Muscle of leg (tissue), 11 donors: ENCODE results near the gene GRIK1. TPM values are rescaled to one million over a fixed set of nuclear protein-coding genes. Genes with fewer than 3 reads are reported as not detected.

ENCODE experiments used
- DNase-seq: peaks from one replicate; pipeline ENCODE4 v3.0.0; 2013
- H3K27ac ChIP-seq: one replicate; pipeline ENCODE4 v1.5.1; 2013; ENCODE audit warnings: mild to moderate bottlenecking, low read length, control low read depth
- H3K27me3 ChIP-seq: one replicate; pipeline ENCODE4 v1.6.1; 2013; ENCODE audit warnings: low read length; ENCODE audit not compliant: control insufficient read depth, insufficient read depth
- H3K36me3 ChIP-seq: one replicate; pipeline ENCODE4 v1.6.1; 2013; ENCODE audit warnings: low read length; ENCODE audit not compliant: control insufficient read depth, insufficient read depth
- H3K4me1 ChIP-seq: one replicate; pipeline ENCODE4 v1.6.1; 2013; ENCODE audit warnings: low read length; ENCODE audit not compliant: control insufficient read depth, insufficient read depth
- H3K4me3 ChIP-seq: one replicate; pipeline ENCODE4 v1.5.1; 2013; ENCODE audit warnings: low read length, control low read depth
- H3K9me3 ChIP-seq: replicated peaks from 2 replicates; pipeline ENCODE4 v1.6.1; 2013; ENCODE audit warnings: low read depth, low read length; ENCODE audit not compliant: control insufficient read depth
- WGBS: methylation state at CpG from one replicate; pipeline ENCODE4 v1.1.5; 2013; ENCODE audit warnings: missing lambda C conversion rate; ENCODE audit not compliant: insufficient coverage; 5-methylcytosine and 5-hydroxymethylcytosine counted together
- polyA plus RNA-seq, 8 donors: library from polyadenylated mRNA; unstranded; fragments of 120-200 nt; gene quantifications; one replicate each; pipeline versions ENCODE4 v1.2.1 to v1.2.3, GENCODE V29; 2013; ENCODE audit warnings: inconsistent platforms in 1 of 8, low replicate concordance in 1 of 8; ENCODE audit not compliant: insufficient read length in 8 of 8, insufficient read depth in 1 of 8
- total RNA-seq: library from RNA; stranded (reverse); fragments of 120-200 nt; gene quantifications from one replicate; pipeline ENCODE4 v1.2.4, GENCODE V29; 2013

GRIK1 gene
- total and polyA plus RNA-seq, 9 donors = 0.25 to 2.1 (median 0.39) TPM

DNA sequence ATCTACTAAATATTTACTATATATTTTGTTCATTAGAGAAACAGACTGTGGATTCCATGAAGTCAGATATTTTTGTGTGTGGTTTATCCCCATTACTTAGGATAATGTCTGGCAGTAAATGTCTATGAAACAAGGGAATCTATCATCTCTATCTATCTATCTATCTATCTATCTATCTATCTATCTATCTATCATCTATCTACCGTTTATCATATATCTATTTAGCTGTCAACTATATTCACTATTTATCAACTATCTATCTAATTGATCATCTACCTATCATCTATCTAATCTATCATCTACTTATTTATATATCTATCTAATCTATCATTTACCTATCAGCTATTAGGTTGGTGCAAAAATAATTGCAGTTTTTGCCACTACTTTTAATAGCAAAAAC lies 255.7 kb downstream of the GRIK1 start:
- no peaks in the 10 kb centered on the region for H3K27me3 ChIP-seq
- DNase-seq = no peak
- no peaks in the 10 kb centered on the region for H3K36me3 ChIP-seq
- H3K27ac ChIP-seq = no peak overlapping the region
- H3K4me1 ChIP-seq = no peaks in the 10 kb centered on the region
- no peak overlapping the region for H3K4me3 ChIP-seq
- no CpG with 5 or more reads among the region's 1 CpG for WGBS
- no peaks in the 10 kb centered on the region for H3K9me3 ChIP-seq

DNA sequence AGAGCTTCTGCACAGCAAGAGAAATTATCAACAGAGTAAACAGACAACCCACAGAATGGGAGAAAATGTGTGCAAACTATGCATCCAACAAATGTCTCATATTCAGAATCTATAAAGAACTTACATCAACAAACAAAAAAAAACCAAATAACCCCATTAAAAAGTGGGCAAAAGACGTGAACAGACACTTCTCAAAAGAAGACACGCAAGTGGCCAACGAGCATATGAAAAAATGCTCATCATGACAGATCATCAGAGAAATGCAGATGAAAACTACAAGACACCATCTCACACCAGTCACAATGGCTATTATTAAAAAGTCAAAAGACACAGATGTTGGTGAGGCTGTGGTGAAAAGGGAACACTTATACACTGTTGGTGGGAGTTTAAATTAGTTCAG lies 257.0 kb downstream of the GRIK1 start:
- H3K4me3 ChIP-seq = no peak overlapping the region
- no peak overlapping the region for H3K27ac ChIP-seq
- no peaks in the 10 kb centered on the region for H3K27me3 ChIP-seq
- no CpG with 5 or more reads among the region's 3 CpGs for WGBS
- H3K4me1 ChIP-seq = no peaks in the 10 kb centered on the region
- H3K9me3 ChIP-seq = no peaks in the 10 kb centered on the region
- H3K36me3 ChIP-seq = no peaks in the 10 kb centered on the region
- DNase-seq = no peak

DNA sequence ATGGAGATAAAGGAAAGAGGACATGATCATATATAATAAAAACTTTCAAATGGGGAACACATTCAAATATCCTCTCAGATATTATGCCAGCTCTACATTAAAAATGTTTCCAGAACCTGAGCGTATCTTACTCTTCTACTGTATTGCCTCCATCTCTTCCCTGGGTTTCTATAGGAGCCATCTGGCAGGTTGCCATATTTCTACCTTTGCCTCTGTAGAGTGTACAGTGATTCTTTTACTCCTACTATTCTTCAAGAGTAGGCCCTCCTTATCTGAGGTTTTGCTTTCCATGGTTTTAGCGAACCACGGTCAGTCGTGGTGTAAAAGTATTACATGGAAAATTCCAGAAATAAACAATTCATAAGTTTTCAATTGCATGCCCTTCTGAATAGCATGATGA lies 259.5 kb downstream of the GRIK1 start:
- no peak for DNase-seq
- Histone ChIP-seq H3K27ac (no peak overlapping the region), H3K27me3 (no peaks in the 10 kb centered on the region), H3K9me3 (no peaks in the 10 kb centered on the region), H3K4me3 (no peak overlapping the region), H3K36me3 (no peaks in the 10 kb centered on the region), H3K4me1 (no peaks in the 10 kb centered on the region)
- 60% methylated on average over 1 of the region's 4 CpGs for WGBS

DNA sequence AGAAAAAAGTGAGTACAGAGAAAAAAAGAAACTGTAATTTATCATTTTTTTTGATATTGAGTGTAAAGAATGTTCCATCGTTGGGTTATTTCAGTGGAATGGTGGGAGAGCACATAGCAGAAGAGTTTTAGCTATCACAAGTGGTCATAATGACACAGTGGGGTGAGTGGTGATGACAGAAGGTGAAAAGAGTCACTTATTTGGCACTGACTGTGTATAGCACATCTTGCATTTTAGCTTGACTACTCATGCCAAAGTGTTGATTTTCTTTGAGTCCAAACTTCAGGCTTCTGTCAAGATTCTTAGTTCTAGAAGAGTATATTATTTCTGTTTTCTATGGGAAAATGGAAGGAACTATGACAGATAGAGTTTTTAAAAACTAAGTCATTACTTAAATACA lies 261.2 kb downstream of the GRIK1 start:
- Histone ChIP-seq H3K27me3 (no peaks in the 10 kb centered on the region), H3K9me3 (no peaks in the 10 kb centered on the region), H3K4me1 (no peaks in the 10 kb centered on the region), H3K36me3 (no peaks in the 10 kb centered on the region), H3K27ac (no peak overlapping the region), H3K4me3 (no peak overlapping the region)
- 79% methylated on average over 1 of the region's 1 CpG for WGBS
- DNase-seq = no peak

DNA sequence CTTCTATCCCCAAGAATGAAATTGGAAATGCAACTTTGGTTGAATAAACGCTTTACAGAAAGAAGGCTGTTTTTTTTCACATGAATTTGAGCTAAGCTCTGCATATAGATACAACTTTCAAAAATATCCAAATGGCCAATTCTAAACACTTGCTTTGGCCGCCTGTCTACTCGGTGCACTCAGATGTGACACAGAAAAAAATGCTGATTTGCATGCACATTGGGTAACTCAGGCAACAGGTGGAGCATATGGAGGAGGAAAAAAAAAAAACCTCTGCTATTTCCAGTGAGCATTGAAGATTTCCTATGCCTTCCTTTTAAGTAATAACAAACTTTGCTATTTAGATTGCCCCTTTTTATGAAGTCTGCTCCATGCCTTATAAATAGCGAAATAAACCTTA lies 262.5 kb downstream of the GRIK1 start:
- WGBS = no CpG with 5 or more reads among the region's 4 CpGs
- no peak for DNase-seq
- Histone ChIP-seq H3K27me3 (no peaks in the 10 kb centered on the region), H3K9me3 (no peaks in the 10 kb centered on the region), H3K36me3 (no peaks in the 10 kb centered on the region), H3K4me3 (no peak overlapping the region), H3K27ac (no peak overlapping the region), H3K4me1 (no peaks in the 10 kb centered on the region)

DNA sequence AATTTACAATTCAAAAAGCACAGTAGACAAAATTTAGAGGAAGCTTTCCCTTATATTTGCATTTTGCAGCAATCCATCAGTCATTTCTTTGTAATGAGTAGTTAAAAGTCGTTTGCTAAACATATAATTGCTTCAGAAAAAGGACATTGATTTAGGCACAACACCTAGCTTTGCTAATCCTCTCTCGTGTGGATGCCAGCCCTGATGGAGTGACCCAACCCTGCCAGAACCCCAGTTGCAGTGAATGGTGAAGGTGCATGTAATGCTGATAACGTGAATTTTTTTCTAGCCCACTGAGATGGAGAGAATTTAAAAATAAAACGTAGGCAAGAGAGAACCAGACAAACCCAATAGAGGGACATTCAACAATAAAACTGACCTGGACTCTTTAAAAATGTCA lies 263.4 kb downstream of the GRIK1 start:
- H3K27ac ChIP-seq = no peak overlapping the region
- no CpG with 5 or more reads among the region's 4 CpGs for WGBS
- H3K36me3 ChIP-seq = no peaks in the 10 kb centered on the region
- H3K27me3 ChIP-seq = no peaks in the 10 kb centered on the region
- no peaks in the 10 kb centered on the region for H3K4me1 ChIP-seq
- DNase-seq = no peak
- no peaks in the 10 kb centered on the region for H3K9me3 ChIP-seq
- no peak overlapping the region for H3K4me3 ChIP-seq

DNA sequence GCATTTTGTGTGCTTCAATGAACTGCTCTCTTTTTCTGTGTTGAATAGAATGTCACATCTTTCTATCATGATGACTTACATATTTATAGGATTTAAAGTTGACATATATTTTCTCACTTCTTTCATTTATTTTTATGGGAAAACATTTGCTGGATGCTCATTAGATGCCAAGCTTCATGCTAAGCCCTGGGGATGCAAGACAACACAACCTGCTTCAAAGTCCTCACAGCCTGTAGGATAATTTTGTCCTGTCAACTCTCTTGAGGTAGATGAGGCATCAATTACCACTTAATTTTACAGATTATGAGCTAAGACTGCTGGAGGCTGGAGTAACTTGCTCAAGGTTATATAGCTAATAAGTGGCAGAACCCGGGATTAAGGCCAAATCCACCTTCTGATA lies 264.3 kb downstream of the GRIK1 start:
- no peaks in the 10 kb centered on the region for H3K4me1 ChIP-seq
- H3K9me3 ChIP-seq = no peaks in the 10 kb centered on the region
- DNase-seq = no peak
- 80% methylated on average over 1 of the region's 1 CpG for WGBS
- H3K27me3 ChIP-seq = no peaks in the 10 kb centered on the region
- H3K27ac ChIP-seq = no peak overlapping the region
- no peaks in the 10 kb centered on the region for H3K36me3 ChIP-seq
- H3K4me3 ChIP-seq = no peak overlapping the region

DNA sequence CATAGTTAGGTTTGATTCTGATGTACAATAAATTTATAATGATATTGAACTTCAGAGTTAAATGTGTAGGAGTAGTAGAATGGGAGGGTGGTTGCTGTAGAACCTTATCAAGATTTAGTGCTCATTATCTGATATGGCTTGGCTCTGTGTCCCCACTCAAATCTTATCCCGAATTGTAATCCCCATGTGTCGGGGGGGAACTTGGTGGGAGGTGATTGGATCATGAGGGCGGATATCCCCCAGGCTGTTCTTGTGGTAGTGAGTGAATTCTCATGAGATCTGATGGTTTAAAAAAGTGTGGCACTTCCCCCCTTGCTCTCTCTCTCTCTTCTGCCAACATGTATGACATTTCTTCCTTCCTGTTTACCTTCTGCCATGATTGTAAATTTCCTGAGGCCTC lies 265.5 kb downstream of the GRIK1 start:
- H3K27ac ChIP-seq = no peak overlapping the region
- no peaks in the 10 kb centered on the region for H3K4me1 ChIP-seq
- no peaks in the 10 kb centered on the region for H3K27me3 ChIP-seq
- WGBS = 60% methylated on average over 1 of the region's 3 CpGs
- no peaks in the 10 kb centered on the region for H3K9me3 ChIP-seq
- no peaks in the 10 kb centered on the region for H3K36me3 ChIP-seq
- no peak for DNase-seq
- no peak overlapping the region for H3K4me3 ChIP-seq

DNA sequence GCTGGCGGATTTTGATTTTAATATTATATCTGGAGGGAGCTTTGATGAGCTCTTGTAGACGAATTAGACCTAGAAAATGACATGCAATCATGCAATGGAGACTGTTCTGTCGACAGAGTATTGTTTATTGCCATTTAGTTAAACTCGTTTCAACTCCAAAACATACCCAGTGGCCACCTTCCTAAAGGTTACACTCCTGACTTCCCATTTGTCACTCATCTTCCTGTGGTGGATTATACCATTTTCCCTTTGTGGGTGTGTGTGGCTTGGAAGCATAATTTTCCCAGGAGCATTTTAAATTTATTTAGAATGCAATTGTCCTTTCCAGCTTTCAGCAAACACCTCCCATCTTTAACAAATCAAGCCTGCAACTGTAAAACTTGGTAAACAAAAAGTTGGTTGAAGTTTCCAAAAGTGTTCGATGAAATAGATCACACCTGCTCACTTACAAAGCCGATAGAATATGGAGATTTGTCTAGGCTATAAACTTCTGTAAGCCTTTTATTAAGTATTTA lies 266.6 kb downstream of the GRIK1 start:
- DNase-seq = no peak
- Histone ChIP-seq H3K27me3 (no peaks in the 10 kb centered on the region), H3K9me3 (no peaks in the 10 kb centered on the region), H3K4me1 (no peaks in the 10 kb centered on the region), H3K27ac (no peak overlapping the region), H3K4me3 (no peak overlapping the region), H3K36me3 (no peaks in the 10 kb centered on the region)
- WGBS = no CpG with 5 or more reads among the region's 6 CpGs

DNA sequence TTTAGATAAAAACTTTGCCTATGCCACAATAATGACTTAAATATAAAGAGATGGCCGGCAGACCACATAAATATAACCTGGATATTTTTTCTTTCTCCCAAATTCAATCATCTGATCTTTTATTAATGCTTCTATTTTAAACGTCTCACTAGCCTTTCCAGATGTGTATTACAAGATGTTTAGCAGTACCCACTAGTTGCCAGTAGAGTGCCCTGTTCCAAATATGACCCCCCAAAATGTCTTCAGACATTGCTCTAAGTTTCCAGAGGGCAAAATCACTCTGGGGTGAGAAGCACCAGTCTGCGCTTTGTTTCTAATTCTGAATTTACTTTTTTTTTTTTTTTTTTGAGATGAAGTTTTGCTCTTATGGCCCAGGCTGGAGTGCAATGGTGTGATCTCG lies 268.1 kb downstream of the GRIK1 start:
- no peaks in the 10 kb centered on the region for H3K36me3 ChIP-seq
- no peak overlapping the region for H3K27ac ChIP-seq
- H3K4me3 ChIP-seq = no peak overlapping the region
- H3K27me3 ChIP-seq = no peaks in the 10 kb centered on the region
- H3K4me1 ChIP-seq = no peaks in the 10 kb centered on the region
- no peak for DNase-seq
- 100% methylated on average over 1 of the region's 4 CpGs for WGBS
- H3K9me3 ChIP-seq = no peaks in the 10 kb centered on the region

DNA sequence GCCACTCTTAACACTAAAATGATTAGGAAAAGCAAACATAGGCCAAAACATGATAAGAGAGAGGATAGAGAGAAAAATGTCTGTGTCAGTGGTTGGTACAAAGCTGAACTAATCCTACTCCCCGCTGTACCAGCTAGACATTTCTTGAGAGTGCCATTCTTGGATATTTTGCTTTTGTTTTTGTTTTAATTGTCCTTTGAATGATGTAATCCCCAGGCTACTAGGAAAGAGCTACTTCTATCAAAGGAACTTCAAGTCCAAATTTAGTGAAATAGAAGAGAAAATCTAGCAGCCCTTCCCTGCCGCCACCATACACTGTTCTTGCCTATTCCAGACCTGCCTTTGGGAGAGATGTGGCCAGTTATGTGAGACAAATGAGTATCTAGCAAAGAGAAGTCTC lies 269.6 kb downstream of the GRIK1 start:
- Histone ChIP-seq H3K9me3 (no peaks in the 10 kb centered on the region), H3K4me1 (no peaks in the 10 kb centered on the region), H3K27me3 (no peaks in the 10 kb centered on the region), H3K36me3 (no peaks in the 10 kb centered on the region), H3K27ac (no peak overlapping the region), H3K4me3 (no peak overlapping the region)
- no CpG with 5 or more reads among the region's 2 CpGs for WGBS
- no peak for DNase-seq
